ENCODE data around the gene ELOVL5.
"Not testable (repeated sequence)": the region's sequence is repeated elsewhere in the genome, so short reads cannot be mapped to it uniquely, and the experiment has no call there.

The ELOVL5 gene

DNA sequence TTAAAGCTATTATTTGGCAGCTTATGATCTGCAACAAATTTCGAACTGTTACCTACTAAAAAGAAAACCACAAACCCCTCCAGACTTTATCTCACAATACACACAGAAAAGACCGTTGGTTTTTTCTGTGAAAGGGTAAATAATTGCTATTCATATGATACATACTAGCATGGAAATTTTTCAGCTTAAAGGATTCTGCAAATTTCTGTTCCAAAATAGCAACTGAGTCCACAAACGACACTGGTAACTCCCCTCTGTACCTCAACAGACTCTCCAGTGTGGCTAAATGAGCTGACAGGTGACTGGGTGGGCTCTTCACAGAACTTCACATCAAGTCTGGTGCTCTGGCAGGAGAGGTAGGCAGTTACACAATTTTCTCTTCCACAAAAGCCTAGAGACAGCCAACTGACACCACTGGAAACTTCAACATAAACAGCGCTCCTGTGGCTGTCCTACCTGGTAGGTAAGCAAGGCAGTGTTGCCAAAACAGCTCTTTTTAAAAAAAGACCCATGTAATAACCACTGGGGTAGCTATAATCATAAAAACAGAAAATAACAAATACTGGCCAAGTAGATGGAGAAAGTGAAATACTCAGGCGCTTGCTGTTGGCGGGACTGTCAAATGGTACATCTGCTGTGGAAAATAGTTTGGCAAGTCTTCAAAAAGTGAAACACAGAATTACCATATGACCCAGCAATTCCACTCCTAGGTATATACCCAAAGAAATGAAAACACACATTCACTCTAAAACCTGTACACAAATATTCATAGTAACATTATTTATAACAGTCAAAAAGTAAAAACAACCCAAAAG, 37.8 kb downstream of the ELOVL5 start:
- Mint-ChIP-seq H3K4me1 (peaks cover 2% of the 10 kb centered on the region), H3K9me3 (peaks cover 33% of the 10 kb centered on the region), H3K27ac (peak overlapping the region; percentile 51), H3K36me3 (ENCODE audit: low read depth) (peaks cover 69% of the 10 kb centered on the region), H3K27me3 (ENCODE audit: low read depth, poor library complexity) (peaks cover 3% of the 10 kb centered on the region), H3K4me3 (no peak overlapping the region)
- TF ChIP-seq, protein P1, sequence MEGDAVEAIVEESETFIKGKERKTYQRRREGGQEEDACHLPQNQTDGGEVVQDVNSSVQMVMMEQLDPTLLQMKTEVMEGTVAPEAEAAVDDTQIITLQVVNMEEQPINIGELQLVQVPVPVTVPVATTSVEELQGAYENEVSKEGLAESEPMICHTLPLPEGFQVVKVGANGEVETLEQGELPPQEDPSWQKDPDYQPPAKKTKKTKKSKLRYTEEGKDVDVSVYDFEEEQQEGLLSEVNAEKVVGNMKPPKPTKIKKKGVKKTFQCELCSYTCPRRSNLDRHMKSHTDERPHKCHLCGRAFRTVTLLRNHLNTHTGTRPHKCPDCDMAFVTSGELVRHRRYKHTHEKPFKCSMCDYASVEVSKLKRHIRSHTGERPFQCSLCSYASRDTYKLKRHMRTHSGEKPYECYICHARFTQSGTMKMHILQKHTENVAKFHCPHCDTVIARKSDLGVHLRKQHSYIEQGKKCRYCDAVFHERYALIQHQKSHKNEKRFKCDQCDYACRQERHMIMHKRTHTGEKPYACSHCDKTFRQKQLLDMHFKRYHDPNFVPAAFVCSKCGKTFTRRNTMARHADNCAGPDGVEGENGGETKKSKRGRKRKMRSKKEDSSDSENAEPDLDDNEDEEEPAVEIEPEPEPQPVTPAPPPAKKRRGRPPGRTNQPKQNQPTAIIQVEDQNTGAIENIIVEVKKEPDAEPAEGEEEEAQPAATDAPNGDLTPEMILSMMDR (IDR thresholded peaks at IDR 0.05), result no peak
- DNase-seq, result no peak

- Mint-ChIP-seq H3K4me3 (no peak overlapping the region), H3K4me1 (no peaks in the 10 kb centered on the region), H3K27ac (no peak overlapping the region), H3K27me3 (ENCODE audit: low read depth, poor library complexity) (no peaks in the 10 kb centered on the region), H3K36me3 (ENCODE audit: low read depth) (peaks cover 69% of the 10 kb centered on the region), H3K9me3 (peaks cover 37% of the 10 kb centered on the region)
- no peak for DNase-seq
- TF ChIP-seq, protein P1 (IDR thresholded peaks at IDR 0.05), result no peak
These were observed 38.8 kb downstream of the ELOVL5 start for GRCh38 chr6:53309901-53310300.

GRCh38 chr6:53309059-53309900, 39.5 kb downstream of the ELOVL5 start:
- peak overlapping the region; percentile 68 for H3K27ac Mint-ChIP-seq
- peaks cover 75% of the 10 kb centered on the region for H3K36me3 Mint-ChIP-seq (ENCODE audit: low read depth)
- H3K27me3 Mint-ChIP-seq (ENCODE audit: low read depth, poor library complexity), result no peaks in the 10 kb centered on the region
- DNase-seq, result no peak
- H3K4me1 Mint-ChIP-seq, result no peaks in the 10 kb centered on the region
- TF ChIP-seq, protein P1 (IDR thresholded peaks at IDR 0.05), result no peak
- peaks cover 42% of the 10 kb centered on the region for H3K9me3 Mint-ChIP-seq
- no peak overlapping the region for H3K4me3 Mint-ChIP-seq

GRCh38 chr6:53306819-53307347, 41.9 kb downstream of the ELOVL5 start:
- Mint-ChIP-seq H3K4me1 (peaks cover 21% of the 10 kb centered on the region), H3K27ac (no peak overlapping the region), H3K4me3 (no peak overlapping the region), H3K27me3 (ENCODE audit: low read depth, poor library complexity) (no peaks in the 10 kb centered on the region), H3K36me3 (ENCODE audit: low read depth) (peaks cover 75% of the 10 kb centered on the region), H3K9me3 (peaks cover 48% of the 10 kb centered on the region)
- no peak for DNase-seq
- TF ChIP-seq, protein P1 (IDR thresholded peaks at IDR 0.05), result no peak

DNA sequence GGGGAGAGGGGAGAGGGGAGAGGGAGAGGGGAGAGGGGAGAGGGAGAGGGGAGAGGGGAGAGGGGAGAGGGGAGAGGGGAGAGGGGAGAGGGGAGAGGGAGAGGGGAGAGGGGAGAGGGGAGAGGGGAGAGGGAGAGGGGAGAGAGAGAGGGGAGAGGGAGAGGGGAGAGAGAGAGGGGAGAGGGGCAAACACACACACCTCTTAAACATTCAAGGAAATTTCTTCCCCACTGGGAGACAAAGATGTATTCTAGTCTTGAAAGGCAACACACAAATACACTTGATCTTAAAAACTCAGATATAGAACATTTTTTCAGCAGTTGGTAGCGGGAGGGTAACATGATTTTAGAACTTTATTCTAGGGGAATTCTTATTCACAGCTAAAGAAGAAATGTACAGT, 42.5 kb downstream of the ELOVL5 start:
- H3K4me1 Mint-ChIP-seq, result peaks cover 27% of the 10 kb centered on the region
- H3K36me3 Mint-ChIP-seq (ENCODE audit: low read depth), result peaks cover 72% of the 10 kb centered on the region
- H3K27me3 Mint-ChIP-seq (ENCODE audit: low read depth, poor library complexity); H3K4me3 Mint-ChIP-seq; H3K27ac Mint-ChIP-seq; DNase-seq: not testable (repeated sequence)
- H3K9me3 Mint-ChIP-seq, result peaks cover 48% of the 10 kb centered on the region

DNA sequence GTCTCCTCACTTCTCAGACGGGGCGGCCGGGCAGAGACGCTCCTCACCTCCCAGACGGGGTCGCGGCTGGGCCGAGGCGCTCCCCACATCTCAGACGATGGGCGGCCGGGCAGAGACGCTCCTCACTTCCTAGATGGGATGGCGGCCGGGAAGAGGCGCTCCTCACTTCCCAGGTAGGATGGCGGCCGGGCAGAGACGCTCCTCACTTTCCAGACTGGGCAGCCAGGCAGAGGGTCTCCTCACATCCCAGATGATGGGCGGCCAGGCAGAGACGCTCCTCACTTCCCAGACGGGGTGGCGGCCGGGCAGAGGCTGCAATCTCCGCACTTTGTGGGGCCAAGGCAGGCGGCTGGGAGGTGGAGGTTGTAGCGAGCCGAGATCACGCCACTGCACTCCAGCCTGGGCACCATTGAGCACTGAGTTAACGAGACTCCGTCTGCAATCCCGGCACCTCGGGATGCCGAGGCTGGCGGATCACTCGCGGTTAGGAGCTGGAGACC, 43.2 kb downstream of the ELOVL5 start:
- not testable (repeated sequence) for DNase-seq

DNA sequence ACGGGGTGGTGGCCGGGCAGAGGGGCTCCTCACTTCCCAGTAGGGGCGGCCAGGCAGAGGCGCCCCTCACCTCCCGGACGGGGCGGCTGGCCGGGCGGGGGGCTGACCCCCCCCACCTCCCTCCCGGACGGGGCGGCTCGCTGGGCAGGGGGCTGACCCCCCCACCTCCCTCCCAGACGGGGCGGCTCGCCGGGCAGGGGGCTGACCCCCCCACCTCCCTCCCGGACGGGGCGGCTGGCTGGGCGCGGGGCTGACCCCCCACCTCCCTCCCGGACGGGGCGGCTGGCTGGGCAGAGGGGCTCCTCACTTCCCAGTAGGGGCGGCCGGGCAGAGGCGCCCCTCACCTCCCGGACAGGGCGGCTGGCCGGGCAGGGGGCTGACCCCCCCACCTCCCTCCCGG, 43.8 kb downstream of the ELOVL5 start:
- Mint-ChIP-seq H3K9me3 (peaks cover 48% of the 10 kb centered on the region), H3K36me3 (ENCODE audit: low read depth) (peaks cover 63% of the 10 kb centered on the region), H3K4me1 (peaks cover 39% of the 10 kb centered on the region)
- DNase-seq; H3K4me3 Mint-ChIP-seq; H3K27me3 Mint-ChIP-seq (ENCODE audit: low read depth, poor library complexity); H3K27ac Mint-ChIP-seq: not testable (repeated sequence)

More for the DNA sequence above, 43.2 kb downstream of the ELOVL5 start:
- Mint-ChIP-seq H3K36me3 (ENCODE audit: low read depth) (peaks cover 67% of the 10 kb centered on the region), H3K9me3 (peaks cover 48% of the 10 kb centered on the region), H3K4me1 (peaks cover 34% of the 10 kb centered on the region)
- H3K4me3 Mint-ChIP-seq; H3K27ac Mint-ChIP-seq; H3K27me3 Mint-ChIP-seq (ENCODE audit: low read depth, poor library complexity): not testable (repeated sequence)
